SK-N-SH (cell line): ENCODE measurements around the gene RANBP9. TPM values are rescaled to one million over a fixed set of nuclear protein-coding genes. Genes with fewer than 3 reads are reported as not detected.

ENCODE experiments used
- CTCF ChIA-PET: fragments of 300-600, 350-600 bp; formaldehyde crosslinking; extraction: SDS; loops from one replicate; lab custom pipeline; 2021; lab: Yijun Ruan, JAX
- POLR2A ChIA-PET: fragments of 350-600 bp; sonication (Branson Sonifier 250); formaldehyde crosslinking; extraction: SDS; loops from one replicate; lab custom pipeline; 2020; ENCODE audit warnings: antibody characterized with exemption, inconsistent platforms; lab: Yijun Ruan, JAX
- DNase-seq: peaks from one replicate; pipeline ENCODE4 v3.0.0; 2012
- H2AFZ ChIP-seq: fragments of 200-600 bp; sonication (generic); 2 replicates; pipeline ENCODE4 v1.8.1; 2016; ENCODE audit warnings: antibody characterized with exemption, mild to moderate bottlenecking, low read depth
- H3F3A ChIP-seq: fragments of 200-600 bp; sonication (generic); replicated peaks from 2 replicates; pipeline ENCODE3; 2016; ENCODE audit warnings: antibody characterized with exemption, mild to moderate bottlenecking; ENCODE audit not compliant: insufficient read depth
- H3K27ac ChIP-seq, 2 experiments: fragments of 200-500 bp in 1 of 2; fragments of 200-600 bp in 1 of 2; sonication (Bioruptor generic) in 1 of 2; sonication (generic), shearing (Covaris generic) in 1 of 2; 2 replicates each; pipeline versions ENCODE4 v1.5.1 to v1.6.1; 2014 to 2016; ENCODE audit warnings: low read depth in 2 of 2, inconsistent platforms in 1 of 2, low read length in 1 of 2, mild to moderate bottlenecking in 1 of 2, mixed read lengths in 1 of 2
- H3K27me3 ChIP-seq: fragments of 200-600 bp; sonication (generic), shearing (Covaris generic); 2 replicates; pipeline ENCODE4 v1.6.1; 2016; ENCODE audit warnings: mixed run types; ENCODE audit not compliant: insufficient read depth
- H3K36me3 ChIP-seq, 2 experiments: fragments of 200-500 bp in 1 of 2; fragments of 200-600 bp in 1 of 2; sonication (Bioruptor generic) in 1 of 2; sonication (generic) in 1 of 2; replicated peaks in 1 of 2; 2 replicates each; pipeline versions ENCODE3 to v1.5.1; 2014 to 2016; ENCODE audit warnings: low read length in 1 of 2, mild to moderate bottlenecking in 1 of 2; ENCODE audit not compliant: insufficient read depth in 2 of 2, control insufficient read depth in 1 of 2
- H3K4me1 ChIP-seq, 2 experiments: fragments of 200-500 bp in 1 of 2; fragments of 200-600 bp in 1 of 2; sonication (Bioruptor generic) in 1 of 2; sonication (generic), shearing (Covaris generic) in 1 of 2; 2 replicates each; pipeline versions ENCODE4 v1.5.1 to v1.6.1; 2014 to 2016; ENCODE audit warnings: low read depth in 1 of 2, low read length in 1 of 2, mixed run types in 1 of 2; ENCODE audit not compliant: insufficient read depth in 2 of 2, control insufficient read depth in 1 of 2
- H3K4me2 ChIP-seq: fragments of 200-600 bp; sonication (generic), shearing (Covaris generic); 2 replicates; pipeline ENCODE4 v1.6.1; 2017; ENCODE audit warnings: mixed run types
- H3K4me3 ChIP-seq, 2 experiments: fragments of 200-500 bp in 1 of 2; fragments of 200-600 bp in 1 of 2; sonication (Bioruptor generic) in 1 of 2; sonication (generic), shearing (Covaris generic) in 1 of 2; 2 replicates each; pipeline versions ENCODE4 v1.5.1 to v1.8.1; 2014 to 2016; ENCODE audit warnings: low read depth in 2 of 2, inconsistent platforms in 1 of 2, low read length in 1 of 2, mild to moderate bottlenecking in 1 of 2, mixed read lengths in 1 of 2, moderate library complexity in 1 of 2
- H3K79me2 ChIP-seq: fragments of 200-600 bp; sonication (generic); 2 replicates; pipeline ENCODE4 v1.8.1; 2017; ENCODE audit warnings: mild to moderate bottlenecking; ENCODE audit not compliant: insufficient read depth
- H3K9ac ChIP-seq: fragments of 200-600 bp; sonication (generic); 2 replicates; pipeline ENCODE4 v1.6.1; 2017; ENCODE audit warnings: mixed run types
- H3K9me2 ChIP-seq: fragments of 200-600 bp; sonication (generic); 2 replicates; pipeline ENCODE4 v1.6.1; 2017; ENCODE audit warnings: mixed run types
- H3K9me3 ChIP-seq: fragments of 200-600 bp; sonication (generic); 2 replicates; pipeline ENCODE4 v1.6.1; 2017; ENCODE audit warnings: mixed run types, mild to moderate bottlenecking, moderate library complexity
- H4K20me1 ChIP-seq: fragments of 200-600 bp; sonication (generic); 2 replicates; pipeline ENCODE4 v1.6.1; 2017; ENCODE audit warnings: mild to moderate bottlenecking, mixed run types; ENCODE audit not compliant: insufficient read depth
- CHD2 ChIP-seq: fragments of 150-350 bp; IDR thresholded peaks from 2 replicates; pipeline ENCODE4 v1.6.1; 2018; ENCODE audit warnings: low read length; ENCODE audit not compliant: partially characterized antibody
- FOXM1 ChIP-seq: IDR thresholded peaks from 2 replicates; pipeline ENCODE4 v1.4.0; 2012; ENCODE audit warnings: low read depth, mild to moderate bottlenecking
- MEF2A ChIP-seq: IDR thresholded peaks from 2 replicates; pipeline ENCODE4 v1.4.0; 2012; ENCODE audit warnings: low read depth, borderline replicate concordance
- RCOR1 ChIP-seq: fragments of 150-350 bp; IDR thresholded peaks from 2 replicates; pipeline ENCODE4 v1.6.1; 2017; ENCODE audit warnings: antibody characterized with exemption, low read length
- REST ChIP-seq: IDR thresholded peaks from 2 replicates; pipeline ENCODE4 v1.6.1; 2012; ENCODE audit warnings: mild to moderate bottlenecking, low read depth, low read length, moderate library complexity
- RFX5 ChIP-seq: IDR thresholded peaks from 2 replicates; pipeline ENCODE4 v1.6.1; 2012; ENCODE audit warnings: mild to moderate bottlenecking, improper control_type of control experiment, low read length
- USF1 ChIP-seq: IDR thresholded peaks from 2 replicates; pipeline ENCODE4 v1.4.0; 2012; ENCODE audit warnings: low read depth, borderline replicate concordance
- ZBTB33 ChIP-seq: IDR thresholded peaks from 2 replicates; pipeline ENCODE4 v1.4.0; 2012; ENCODE audit warnings: low read depth, borderline replicate concordance
- WGBS: methylation state at CpG from one replicate; pipeline ENCODE4 v1.1.6; 2017; ENCODE audit warnings: low lambda C conversion rate; 5-methylcytosine and 5-hydroxymethylcytosine counted together
- polyA plus RNA-seq, 3 experiments: library from polyadenylated mRNA; depleted of rRNA; stranded (reverse); fragments of >200 nt; gene quantifications; 2 replicates each; pipeline ENCODE4 v1.2.3, GENCODE V29; 2012

Gene RANBP9
- polyA plus RNA-seq, 1 of the 3 experiments (the other 2 are of a cell fraction): 20.4 TPM

- POLR2A ChIA-PET: no interaction called here
- 96% methylated on average over 2 of the region's 2 CpGs for WGBS
- H3K79me2 ChIP-seq: peaks cover 99% of the 10 kb centered on the region
- peaks cover 0 to 5% of the 10 kb centered on the region in 2 experiments for H3K36me3 ChIP-seq
- no peak overlapping the region for H3K27ac ChIP-seq
- no peak overlapping the region for H3K4me2 ChIP-seq
- H3K27me3 ChIP-seq: no peaks in the 10 kb centered on the region
- no peaks in the 10 kb centered on the region; a peak in 2 of 4 replicates for H3K4me1 ChIP-seq
- H3K9ac ChIP-seq: no peak overlapping the region
- peaks cover 34% of the 10 kb centered on the region for H4K20me1 ChIP-seq
- H3K4me3 ChIP-seq: no peak overlapping the region
- H3F3A ChIP-seq: no peaks in the 10 kb centered on the region
- no peaks in the 10 kb centered on the region for H3K9me3 ChIP-seq
- DNase-seq: no peak
- no peaks in the 10 kb centered on the region for H3K9me2 ChIP-seq
- no peak for TF ChIP-seq CHD2
- TF ChIP-seq REST: no peak
- no peak for TF ChIP-seq USF1
- TF ChIP-seq MEF2A: no peak
- no peak for TF ChIP-seq RCOR1
- no peak for TF ChIP-seq ZBTB33
- no peak overlapping the region for H2AFZ ChIP-seq
- CTCF ChIA-PET: interaction anchor here (1.2 kb wide), 1 partner anchor 27 kb away, joined by 3 read pairs; no protein-coding TSS in a partner anchor
These were observed 44.0 kb downstream of the RANBP9 start for GRCh38 chr6:13667655-13668054.

- Histone ChIP-seq H3K36me3 (peaks cover 0 to 5% of the 10 kb centered on the region in 2 experiments), H3K4me2 (no peak overlapping the region), H3K4me3 (no peak overlapping the region), H3K4me1 (no peaks in the 10 kb centered on the region; a peak in 3 of 4 replicates), H3K27me3 (no peaks in the 10 kb centered on the region), H3K9ac (no peak overlapping the region), H2AFZ (no peak overlapping the region), H3K27ac (no peak overlapping the region; a peak in 1 of 4 replicates), H4K20me1 (peaks cover 40% of the 10 kb centered on the region), H3F3A (no peaks in the 10 kb centered on the region), H3K9me3 (no peaks in the 10 kb centered on the region), H3K9me2 (no peaks in the 10 kb centered on the region), H3K79me2 (peaks cover 99% of the 10 kb centered on the region)
- 93% methylated on average over 8 of the region's 8 CpGs for WGBS
- ChIA-PET CTCF (interaction anchor here (1.2 kb wide), 1 partner anchor 26 kb away, joined by 3 read pairs; no protein-coding TSS in a partner anchor), POLR2A (no interaction called here)
- TF ChIP-seq FOXM1 (no peak), RFX5 (no peak)
- no peak for DNase-seq
These were observed 45.2 kb downstream of the RANBP9 start for GRCh38 chr6:13666194-13667105.
